AML-193 (cell line): Measurements from ENCODE around the gene NFATC2.
"Not testable (repeated sequence)": the region's sequence is repeated elsewhere in the genome, so short reads cannot be mapped to it uniquely, and the experiment has no call there.

Source experiments
- DNase-seq, 2 experiments: peaks; one replicate each; lab custom pipeline; 2025; lab: John Stamatoyannopoulos, UW

NFATC2 gene

GRCh38 chr20:51470499-51470820, 72.1 kb downstream of the NFATC2 start:
- DNase-seq = no peak

DNA sequence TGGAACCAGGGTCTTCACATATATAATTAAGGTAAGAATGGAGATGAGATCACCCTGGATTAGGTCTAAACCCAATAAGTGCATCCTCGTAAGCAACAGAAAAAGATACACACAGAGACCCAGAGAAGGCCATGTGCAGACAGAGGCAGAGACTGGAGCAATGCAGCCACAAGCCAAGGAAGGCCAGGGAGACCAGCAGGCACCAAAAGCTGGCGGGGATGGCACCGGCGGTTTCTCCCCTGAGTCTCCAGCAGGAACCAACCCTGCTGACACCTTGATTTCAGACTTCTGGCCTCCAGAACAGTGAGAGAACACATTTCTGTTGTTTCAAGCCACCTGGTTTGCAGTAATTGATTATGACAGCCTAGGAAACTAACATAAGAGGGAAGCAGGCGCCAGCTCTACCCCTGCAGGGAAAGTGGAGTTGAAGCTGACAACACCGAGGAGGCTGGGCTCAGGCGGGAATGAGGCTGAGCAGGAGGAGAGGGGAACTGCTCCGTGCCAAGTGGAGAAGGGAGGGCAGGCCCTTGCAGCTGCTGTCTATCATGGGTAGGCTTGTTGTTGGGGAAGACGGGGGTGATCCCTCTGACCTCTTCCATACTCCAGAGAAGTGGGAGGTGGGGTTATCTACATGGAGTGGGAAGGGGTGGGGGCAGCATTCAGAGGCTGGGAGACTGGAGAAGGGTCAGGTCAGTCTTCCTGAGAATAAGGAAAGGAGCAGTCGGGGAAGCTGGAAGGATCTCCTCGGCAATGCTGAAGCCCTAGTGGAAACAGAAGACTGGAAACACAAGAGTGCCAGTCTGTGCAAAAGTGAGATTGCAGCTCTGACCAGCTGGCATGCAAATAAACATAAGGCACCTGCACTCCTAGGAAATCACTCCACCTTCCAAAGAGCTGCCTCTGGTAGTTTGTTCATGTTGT, 72.7 kb downstream of the NFATC2 start:
- no peak for DNase-seq

DNA sequence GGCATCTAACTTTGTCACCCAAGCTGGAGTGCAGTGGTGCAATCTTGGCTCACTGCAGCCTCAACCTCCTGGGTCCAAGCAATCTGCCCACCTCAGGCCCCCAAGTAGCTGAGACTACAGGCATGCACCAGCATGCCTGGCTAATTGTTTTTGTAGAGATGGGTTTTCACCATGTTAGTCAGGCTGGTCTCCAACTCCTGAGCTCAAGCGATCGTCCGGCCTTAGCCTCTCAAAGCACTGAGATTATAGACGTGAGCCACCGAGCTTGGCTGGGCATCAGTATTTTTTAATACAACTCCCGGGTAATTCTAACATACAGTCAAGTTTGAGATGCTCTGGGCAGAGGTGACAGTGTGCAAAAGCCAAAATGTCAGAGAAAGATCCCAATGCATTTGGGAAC, 73.5 kb downstream of the NFATC2 start:
- no peak for DNase-seq

GRCh38 chr20:51468636-51469035, 73.9 kb downstream of the NFATC2 start:
- DNase-seq = no peak

- no peak for DNase-seq
These were observed 74.4 kb downstream of the NFATC2 start for GRCh38 chr20:51467956-51468626.

DNA sequence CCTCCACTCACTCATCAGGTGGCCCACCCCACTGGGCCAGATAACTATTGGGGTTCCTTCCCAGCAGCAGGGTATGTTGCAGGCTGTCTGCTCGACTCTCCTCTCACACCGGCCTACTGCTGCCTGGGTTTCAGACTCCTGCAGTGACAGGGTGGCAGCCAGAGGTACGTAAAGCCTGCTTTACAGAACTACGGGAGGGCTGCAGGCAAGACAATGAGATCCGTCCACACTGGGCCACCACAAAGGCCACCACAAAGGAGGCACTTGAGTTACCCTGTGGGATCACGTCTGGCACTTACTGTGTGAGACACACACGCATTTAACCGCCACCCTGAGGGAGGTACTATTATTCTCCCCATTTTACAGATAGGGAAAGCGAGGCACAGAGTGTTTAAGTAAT, 78.5 kb downstream of the NFATC2 start:
- no peak for DNase-seq

GRCh38 chr20:51463560-51463959, 79.0 kb downstream of the NFATC2 start:
- no peak for DNase-seq

DNA sequence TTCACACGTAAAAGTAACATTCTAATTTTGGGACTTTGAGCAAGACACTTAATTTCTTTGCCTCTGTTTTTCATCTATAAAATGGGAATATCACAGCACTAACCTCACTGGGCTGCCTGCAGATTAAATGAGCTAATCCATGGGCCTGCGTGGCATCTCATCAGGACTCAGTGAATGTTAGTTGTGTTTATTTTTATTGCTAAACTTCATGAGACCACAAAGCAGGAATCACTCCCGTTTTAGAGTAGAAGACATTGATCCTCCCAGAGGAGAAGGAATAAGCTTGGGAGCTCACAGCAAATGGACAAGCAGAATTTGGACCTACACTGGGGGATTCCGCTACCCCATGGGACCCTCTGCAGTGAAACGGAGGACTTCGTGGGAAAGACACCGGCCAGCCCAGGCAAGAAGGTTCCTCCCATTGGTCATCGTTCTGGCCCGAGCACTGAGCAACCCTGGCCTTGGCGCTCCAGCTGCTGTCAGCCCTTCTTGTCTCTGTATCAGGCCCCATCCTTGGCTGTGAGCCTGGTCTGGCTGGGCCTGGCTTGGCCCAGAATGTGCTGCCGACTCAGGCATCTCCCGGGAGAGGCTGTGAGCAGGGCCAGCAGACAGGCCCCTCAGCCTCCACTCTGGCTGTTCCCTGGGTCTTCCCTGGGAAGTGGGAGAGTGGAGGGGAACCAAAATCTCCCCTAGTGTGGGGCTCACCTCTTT, 79.8 kb downstream of the NFATC2 start:
- no peak for DNase-seq

DNA sequence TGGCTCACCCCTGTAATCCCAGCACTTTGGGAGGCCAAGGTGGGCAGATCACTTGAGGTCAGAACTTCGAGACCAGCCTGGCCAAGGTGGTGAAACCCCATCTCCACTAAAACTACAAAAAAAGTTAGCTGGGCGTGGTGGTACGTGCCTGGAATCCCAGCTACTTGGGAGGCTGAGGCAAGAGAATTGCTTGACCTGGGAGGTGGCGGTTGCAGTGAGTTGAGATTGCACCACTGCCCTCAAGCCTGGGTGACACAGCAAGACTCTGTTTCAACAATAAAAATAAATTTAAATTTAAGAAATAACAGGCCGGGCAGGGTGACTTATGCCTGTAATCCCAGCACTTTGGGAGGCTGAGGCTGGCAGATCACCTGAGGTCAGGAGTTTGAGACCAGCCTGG, 80.7 kb downstream of the NFATC2 start:
- DNase-seq = not testable (repeated sequence)

DNA sequence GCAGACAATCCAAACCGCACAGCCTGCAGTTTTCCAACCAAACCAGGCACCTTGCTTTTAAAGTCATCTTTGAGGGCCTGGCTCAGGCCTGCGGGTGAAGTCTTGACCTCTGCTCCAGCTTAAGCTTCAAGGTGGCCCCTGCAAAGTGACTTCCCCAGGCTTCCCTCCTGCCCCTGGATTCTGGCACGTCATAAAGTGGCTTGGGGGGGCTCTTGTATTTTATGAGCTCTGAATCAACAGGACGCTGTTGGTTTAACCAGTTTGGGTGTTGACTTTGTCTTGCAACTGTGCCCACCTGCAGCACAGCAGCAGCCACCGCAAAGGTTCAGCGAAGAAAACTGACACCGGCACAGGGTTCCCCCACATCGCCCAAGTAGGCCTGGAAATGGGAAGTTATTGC, 81.2 kb downstream of the NFATC2 start:
- no peak for DNase-seq

- DNase-seq = no peak
These were observed 81.8 kb downstream of the NFATC2 start for GRCh38 chr20:51460569-51461265.

- no peak for DNase-seq
These were observed 82.4 kb downstream of the NFATC2 start for GRCh38 chr20:51460163-51460562.

GRCh38 chr20:51458751-51459439, 83.6 kb downstream of the NFATC2 start:
- no peak for DNase-seq

- DNase-seq = no peak
These were observed 85.0 kb downstream of the NFATC2 start for GRCh38 chr20:51457533-51457932.

- no peak for DNase-seq
These were observed 85.7 kb downstream of the NFATC2 start for GRCh38 chr20:51456511-51457509.

DNA sequence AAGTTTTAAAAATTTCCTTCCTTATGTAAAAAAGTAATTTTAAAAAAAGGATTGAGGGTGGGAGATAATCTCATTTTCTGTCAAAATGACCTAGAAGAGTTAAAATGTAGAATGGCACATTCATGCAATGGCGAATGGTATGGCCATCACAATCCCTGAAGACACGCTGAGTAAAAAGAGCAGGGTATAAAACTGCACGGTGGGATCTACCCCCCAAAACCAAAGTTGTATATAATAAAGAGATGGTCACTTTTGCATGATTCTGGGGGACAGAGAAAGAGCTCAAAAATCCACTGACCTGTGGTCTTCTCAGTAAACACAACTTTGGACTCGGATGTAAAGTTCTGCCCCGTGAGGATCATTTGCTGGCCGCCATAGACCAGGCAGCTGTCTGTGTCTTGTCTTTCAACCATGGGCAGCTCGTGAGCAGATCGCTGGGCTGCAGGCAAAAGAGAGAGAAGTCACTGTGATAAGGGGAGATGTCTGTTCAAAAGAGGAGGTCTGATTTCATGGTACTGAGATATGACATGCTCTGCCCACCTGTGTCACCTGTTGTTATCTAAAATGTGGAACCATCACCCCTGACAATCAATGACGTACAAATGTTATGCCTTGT, 88.2 kb downstream of the NFATC2 start:
- DNase-seq = no peak

DNA sequence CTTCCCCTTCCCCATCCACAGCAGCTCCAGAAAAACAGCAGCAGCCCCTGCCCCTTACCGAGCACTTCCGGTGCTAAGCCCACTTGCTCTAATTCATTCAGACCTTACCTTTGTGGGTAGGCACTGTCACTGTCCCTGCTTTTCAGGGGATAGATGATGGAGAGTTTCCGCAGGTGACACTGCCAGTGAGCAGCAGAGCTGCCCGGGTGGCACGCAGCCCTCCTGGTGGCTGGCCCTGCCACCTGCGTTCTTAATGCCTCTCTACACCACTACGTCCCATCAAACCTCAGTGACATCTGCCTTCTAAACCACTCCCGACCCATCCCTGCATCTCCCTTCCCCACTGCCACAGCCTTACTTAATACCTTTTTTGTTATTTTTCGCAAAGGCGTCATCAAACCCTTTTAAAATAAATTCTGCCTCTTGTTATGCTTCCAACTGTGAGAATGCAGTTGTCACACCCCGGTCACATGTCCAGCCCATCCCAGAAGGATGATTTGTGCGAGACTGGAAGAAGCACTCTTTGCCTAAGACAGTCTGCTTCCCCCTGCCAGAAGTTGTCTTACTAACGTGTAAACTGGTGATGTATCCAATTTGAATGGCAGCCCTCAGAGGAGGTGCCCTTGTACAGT, 89.7 kb downstream of the NFATC2 start:
- DNase-seq = no peak

GRCh38 chr20:51452091-51452613, 90.4 kb downstream of the NFATC2 start:
- DNase-seq = no peak

- no peak for DNase-seq
These were observed 91.0 kb downstream of the NFATC2 start for GRCh38 chr20:51451484-51451883.
